HL-60 (cell line): ENCODE measurements around the gene PLXDC2.

Experiments used
- CTCF ChIP-seq: IDR thresholded peaks from one replicate; pipeline ENCODE4 v1.5.1; 2011; ENCODE audit warnings: low read length, control low read depth, inconsistent platforms; ENCODE audit not compliant: insufficient read depth
- POLR2AphosphoS5 ChIP-seq: IDR thresholded peaks from 2 replicates; pipeline ENCODE4 v1.6.1; 2012; ENCODE audit warnings: low read depth
- TF ChIP-seq, protein P1 (sequence below): IDR thresholded peaks from 2 replicates; pipeline ENCODE4 v1.6.1; 2012; ENCODE audit warnings: low read depth; ENCODE audit not compliant: insufficient replicate concordance

DNA sequence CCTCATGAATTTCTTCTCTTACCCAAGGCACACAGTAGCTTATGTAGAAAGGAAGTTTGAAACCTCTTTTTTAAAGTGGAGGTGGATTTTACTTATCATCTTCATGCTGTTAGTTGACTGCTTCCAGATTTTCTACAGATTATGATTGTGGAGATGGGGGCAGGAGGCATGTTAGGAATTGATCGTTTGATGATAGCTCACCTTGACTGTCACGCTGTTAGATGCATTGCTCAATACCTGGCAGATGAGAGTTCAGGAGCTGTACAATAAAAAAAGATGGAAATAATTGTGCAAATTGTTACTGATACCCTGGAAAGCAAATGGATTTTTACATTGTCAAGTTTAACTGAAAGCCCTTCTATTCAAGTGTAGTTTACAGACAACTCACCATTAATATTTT, 340.3 kb downstream of the PLXDC2 start:
- TF ChIP-seq CTCF (no peak), POLR2AphosphoS5 (no peak)
- TF ChIP-seq, protein P1, sequence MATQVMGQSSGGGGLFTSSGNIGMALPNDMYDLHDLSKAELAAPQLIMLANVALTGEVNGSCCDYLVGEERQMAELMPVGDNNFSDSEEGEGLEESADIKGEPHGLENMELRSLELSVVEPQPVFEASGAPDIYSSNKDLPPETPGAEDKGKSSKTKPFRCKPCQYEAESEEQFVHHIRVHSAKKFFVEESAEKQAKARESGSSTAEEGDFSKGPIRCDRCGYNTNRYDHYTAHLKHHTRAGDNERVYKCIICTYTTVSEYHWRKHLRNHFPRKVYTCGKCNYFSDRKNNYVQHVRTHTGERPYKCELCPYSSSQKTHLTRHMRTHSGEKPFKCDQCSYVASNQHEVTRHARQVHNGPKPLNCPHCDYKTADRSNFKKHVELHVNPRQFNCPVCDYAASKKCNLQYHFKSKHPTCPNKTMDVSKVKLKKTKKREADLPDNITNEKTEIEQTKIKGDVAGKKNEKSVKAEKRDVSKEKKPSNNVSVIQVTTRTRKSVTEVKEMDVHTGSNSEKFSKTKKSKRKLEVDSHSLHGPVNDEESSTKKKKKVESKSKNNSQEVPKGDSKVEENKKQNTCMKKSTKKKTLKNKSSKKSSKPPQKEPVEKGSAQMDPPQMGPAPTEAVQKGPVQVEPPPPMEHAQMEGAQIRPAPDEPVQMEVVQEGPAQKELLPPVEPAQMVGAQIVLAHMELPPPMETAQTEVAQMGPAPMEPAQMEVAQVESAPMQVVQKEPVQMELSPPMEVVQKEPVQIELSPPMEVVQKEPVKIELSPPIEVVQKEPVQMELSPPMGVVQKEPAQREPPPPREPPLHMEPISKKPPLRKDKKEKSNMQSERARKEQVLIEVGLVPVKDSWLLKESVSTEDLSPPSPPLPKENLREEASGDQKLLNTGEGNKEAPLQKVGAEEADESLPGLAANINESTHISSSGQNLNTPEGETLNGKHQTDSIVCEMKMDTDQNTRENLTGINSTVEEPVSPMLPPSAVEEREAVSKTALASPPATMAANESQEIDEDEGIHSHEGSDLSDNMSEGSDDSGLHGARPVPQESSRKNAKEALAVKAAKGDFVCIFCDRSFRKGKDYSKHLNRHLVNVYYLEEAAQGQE = no peak
